ENCODE data around the gene ZMYM4. TPM values are rescaled to one million over a fixed set of nuclear protein-coding genes. Genes with fewer than 3 reads are reported as not detected.

Gene ZMYM4
- total RNA-seq, 1 experiment from 2014 or later, result 66.0 TPM

GRCh38 chr1:35444519-35444774 lies 175.9 kb downstream of the ZMYM4 start:
- Histone ChIP-seq H4K5ac (ENCODE audit: insufficient read length, low read depth, low read length) (no peak overlapping the region), H3K56ac (ENCODE audit: insufficient read length, low read depth, low read length) (no peak overlapping the region), H3K23ac (ENCODE audit: insufficient read length, low read depth, low read length) (no peak overlapping the region), H2BK120ac (ENCODE audit: low read depth, low read length, poor library complexity, severe bottlenecking) (no peak overlapping the region), H3K18ac (ENCODE audit: insufficient read length, low read depth, low read length) (no peak overlapping the region), H4K20me1 (ENCODE audit: control insufficient read depth, insufficient read depth, insufficient read length) (peaks cover 3% of the 10 kb centered on the region), H3K4ac (ENCODE audit: low read depth, low read length) (no peak overlapping the region), H2AFZ (ENCODE audit: low read length) (no peak overlapping the region), H3T11ph (ENCODE audit: low read length) (no peak overlapping the region), H3K4me1 (ENCODE audit: insufficient read depth, low read length) (no peaks in the 10 kb centered on the region), H3K9ac (ENCODE audit: extremely low read depth, insufficient read length, low read length) (no peak overlapping the region), H3K14ac (ENCODE audit: insufficient read depth, low read length) (no peak overlapping the region), H3K4me2 (ENCODE audit: insufficient read depth, insufficient read length, low read length) (no peak overlapping the region), H2BK5ac (ENCODE audit: insufficient read length, low read length) (no peak overlapping the region), H2BK15ac (ENCODE audit: low read depth, low read length) (no peak overlapping the region), H4K8ac (replicated peaks; ENCODE audit: insufficient read length, low read depth, low read length) (no peak overlapping the region), H3K9me3 (ENCODE audit: control insufficient read depth, low read depth, low read length) (no peaks in the 10 kb centered on the region), H3K23me2 (ENCODE audit: insufficient read length, low read depth, low read length, poor library complexity, severe bottlenecking) (no peaks in the 10 kb centered on the region), H4K91ac (ENCODE audit: insufficient read length, low read depth, low read length) (no peak overlapping the region), H3K27me3 (ENCODE audit: insufficient read depth, low read length) (no peaks in the 10 kb centered on the region), H3K79me2 (ENCODE audit: insufficient read depth, low read length) (no peaks in the 10 kb centered on the region), H2AK5ac (ENCODE audit: insufficient read length, low read length) (no peak overlapping the region), H3K27ac (ENCODE audit: insufficient read length, low read depth, low read length) (no peak overlapping the region), H3K79me1 (ENCODE audit: insufficient read depth, low read depth, low read length, poor library complexity, severe bottlenecking) (no peaks in the 10 kb centered on the region), H2BK20ac (ENCODE audit: low read depth, low read length, poor library complexity, severe bottlenecking) (no peak overlapping the region), H2BK12ac (ENCODE audit: insufficient read length, low read depth, low read length) (no peak overlapping the region)
- DNase-seq, result no peak
- no peak for TF ChIP-seq CTCF (conservative IDR thresholded peaks at IDR 0.05)
- no peaks in the 10 kb centered on the region for H3K4me1 Mint-ChIP-seq
- peaks cover 22 to 64% (median 32%) of the 10 kb centered on the region in 3 experiments; a peak in 6 of 7 replicates for H3K36me3 Mint-ChIP-seq (ENCODE audit: insufficient read depth in 1 of 3, low read depth in 3 of 3)
- H3K27me3 Mint-ChIP-seq (ENCODE audit: low read depth), result no peaks in the 10 kb centered on the region
- no peak overlapping the region for H3K27ac Mint-ChIP-seq
- no peak overlapping the region for H3K4me3 Mint-ChIP-seq
- no peaks in the 10 kb centered on the region for H3K9me3 Mint-ChIP-seq

Data from H9 (cell line).